ENCODE data around the gene MSMP. TPM values are rescaled to one million over a fixed set of nuclear protein-coding genes. Genes with fewer than 3 reads are reported as not detected.

MSMP gene
- total RNA-seq, 1 donor from 2014 or later, result not detected

GRCh38 chr9:35759795-35760194 lies 5.7 kb upstream of the MSMP start:
- no peak for DNase-seq (ENCODE audit: low read depth)
- no peak overlapping the region for H3K4me3 ChIP-seq (ENCODE audit: low read depth, low read length)
- no peak for FAIRE-seq
- no peaks in the 10 kb centered on the region for H3K36me3 ChIP-seq (ENCODE audit: control insufficient read depth, insufficient read depth, low read length)
- TF ChIP-seq CTCF (IDR thresholded peaks at IDR 0.05; ENCODE audit: insufficient read depth, low read length, severe bottlenecking), result no peak
- no peaks in the 10 kb centered on the region for H3K27me3 ChIP-seq (ENCODE audit: control insufficient read depth, insufficient read depth, low read length)

DNA sequence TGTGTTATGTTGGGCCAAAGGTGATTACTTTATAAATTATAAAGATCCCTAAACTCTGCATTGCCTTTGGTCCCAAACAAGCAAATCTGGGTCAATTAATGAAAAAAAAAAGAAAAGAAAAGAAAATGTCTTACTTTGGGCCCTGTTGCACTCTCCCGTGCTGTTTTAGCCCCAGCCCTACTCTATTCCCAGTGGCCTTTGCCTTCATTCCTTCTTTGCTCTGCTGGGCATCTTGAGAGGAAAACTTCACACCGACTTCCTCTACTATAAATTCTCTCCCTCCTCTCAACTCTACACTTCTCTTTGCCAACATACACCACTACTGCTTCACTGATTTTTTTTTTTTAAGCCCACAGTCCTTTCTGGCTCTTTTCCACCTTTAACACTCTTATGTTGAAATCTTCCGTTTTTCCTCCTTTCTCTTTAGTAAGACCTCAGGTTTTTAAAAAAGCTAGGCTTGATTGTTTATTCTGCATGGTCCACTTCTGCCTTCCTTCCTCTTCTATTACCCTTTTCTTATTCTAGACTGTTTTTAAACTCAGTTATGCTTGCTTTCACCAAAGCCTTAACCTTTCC lies 4.5 kb upstream of the MSMP start:
- no peak for DNase-seq (ENCODE audit: low read depth)
- no peak for TF ChIP-seq CTCF (IDR thresholded peaks at IDR 0.05; ENCODE audit: insufficient read depth, low read length, severe bottlenecking)
- no peak overlapping the region for H3K4me3 ChIP-seq (ENCODE audit: low read depth, low read length)
- H3K27me3 ChIP-seq (ENCODE audit: control insufficient read depth, insufficient read depth, low read length), result no peaks in the 10 kb centered on the region
- FAIRE-seq, result no peak
- H3K36me3 ChIP-seq (ENCODE audit: control insufficient read depth, insufficient read depth, low read length), result peaks cover under 1% of the 10 kb centered on the region

DNA sequence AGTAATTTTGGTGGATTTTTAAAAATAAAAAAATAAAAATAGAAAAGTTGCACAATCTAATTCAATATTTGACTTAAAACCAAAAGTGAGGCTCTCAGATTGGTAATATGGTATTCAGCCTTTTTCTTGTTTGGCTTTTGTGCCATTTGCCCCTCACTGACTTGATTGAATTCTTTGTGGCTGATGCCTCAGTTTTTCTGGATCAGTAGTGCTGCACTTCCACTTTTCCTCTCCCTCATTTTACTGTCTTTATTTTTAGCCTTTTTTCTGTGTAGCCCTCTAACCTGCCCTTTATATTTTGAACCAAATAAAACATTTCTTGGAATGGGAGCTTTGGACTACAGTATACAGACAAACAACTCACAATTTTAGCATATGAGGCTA lies 3.8 kb upstream of the MSMP start:
- Histone ChIP-seq H3K4me3 (ENCODE audit: low read depth, low read length) (no peak overlapping the region), H3K27me3 (ENCODE audit: control insufficient read depth, insufficient read depth, low read length) (no peaks in the 10 kb centered on the region), H3K36me3 (ENCODE audit: control insufficient read depth, insufficient read depth, low read length) (peaks cover 5% of the 10 kb centered on the region)
- TF ChIP-seq CTCF (IDR thresholded peaks at IDR 0.05; ENCODE audit: insufficient read depth, low read length, severe bottlenecking), result no peak
- DNase-seq (ENCODE audit: low read depth) (no peak), FAIRE-seq (no peak)

DNA sequence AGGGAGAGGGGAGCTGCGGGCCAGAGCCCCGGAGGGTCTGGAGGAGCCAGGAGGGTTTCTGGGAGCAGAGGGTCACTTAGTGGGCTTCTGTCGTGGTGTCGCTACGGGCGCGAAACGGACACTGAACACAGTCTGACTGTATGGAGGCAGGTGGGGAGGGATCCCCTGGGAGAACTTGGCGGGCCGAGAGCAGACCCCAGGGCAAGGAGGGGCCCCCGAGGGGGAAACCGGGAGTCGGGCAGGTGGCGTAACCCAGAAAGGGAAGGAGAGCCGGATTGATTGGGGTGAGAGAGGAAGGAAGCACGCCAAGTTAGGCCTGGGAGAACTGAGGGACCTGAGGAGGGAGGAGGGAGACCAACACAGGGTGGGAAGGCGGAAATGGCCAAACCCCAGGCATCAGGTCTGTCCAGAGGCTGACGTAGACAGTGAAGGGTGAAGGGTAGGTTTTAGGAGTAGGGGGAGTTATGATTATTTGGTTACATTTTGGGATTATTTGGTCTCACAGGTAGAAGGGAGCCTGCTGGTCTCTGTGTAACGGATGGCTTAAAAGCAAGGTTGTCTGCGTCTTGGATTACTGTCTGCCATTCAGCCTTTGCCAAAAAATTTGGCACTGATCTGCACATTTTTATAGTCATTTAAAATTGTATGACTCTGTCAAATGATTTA lies 3.3 kb upstream of the MSMP start:
- FAIRE-seq (no peak), DNase-seq (ENCODE audit: low read depth) (peak; percentile 32)
- Histone ChIP-seq H3K27me3 (ENCODE audit: control insufficient read depth, insufficient read depth, low read length) (no peaks in the 10 kb centered on the region), H3K36me3 (ENCODE audit: control insufficient read depth, insufficient read depth, low read length) (peaks cover 7% of the 10 kb centered on the region), H3K4me3 (ENCODE audit: low read depth, low read length) (peak overlapping the region; percentile 52)
- TF ChIP-seq CTCF (IDR thresholded peaks at IDR 0.05; ENCODE audit: insufficient read depth, low read length, severe bottlenecking), result no peak

GRCh38 chr9:35756275-35757225 lies 2.5 kb upstream of the MSMP start:
- peak overlapping the region; percentile 52 for H3K4me3 ChIP-seq (ENCODE audit: low read depth, low read length)
- no peak for FAIRE-seq
- TF ChIP-seq CTCF (IDR thresholded peaks at IDR 0.05; ENCODE audit: insufficient read depth, low read length, severe bottlenecking), result peak; percentile 85
- no peaks in the 10 kb centered on the region for H3K27me3 ChIP-seq (ENCODE audit: control insufficient read depth, insufficient read depth, low read length)
- H3K36me3 ChIP-seq (ENCODE audit: control insufficient read depth, insufficient read depth, low read length), result peaks cover 12% of the 10 kb centered on the region
- DNase-seq (ENCODE audit: low read depth), result peak; percentile 33

Measured in bronchial epithelial cell (primary cell).